ENCODE measurements around the gene GPR171. TPM values are rescaled to one million over a fixed set of nuclear protein-coding genes. Genes with fewer than 3 reads are reported as not detected.
A peak's percentile ranks its signal among the peaks of the same experiment; 100 is the strongest.
"Not testable (repeated sequence)": the region's sequence is repeated elsewhere in the genome, so short reads cannot be mapped to it uniquely, and the experiment has no call there.

GPR171 gene
- total RNA-seq, 6 experiments from 2014 or later, result 0.22 to 0.99 (median 0.27) TPM; not detected in 2

- H3K36me3 ChIP-seq, result no peaks in the 10 kb centered on the region
- no peak overlapping the region for H3K27ac ChIP-seq
- intact Hi-C loops (cut with DNase I), result no loop called here
- ATAC-seq (no peak), DNase-seq (no peak)
- H3K9me3 ChIP-seq, result no peaks in the 10 kb centered on the region
- whole genome bisulfite sequencing (ENCODE audit: insufficient coverage, low coverage, low lambda C conversion rate, missing lambda C conversion rate), result 77% methylated on average over 6 of the region's 6 CpGs
- no peak overlapping the region for H3K4me3 ChIP-seq
- no peak for TF ChIP-seq CTCF (IDR thresholded peaks at IDR 0.05)
- no peak for TF ChIP-seq POLR2A (IDR thresholded peaks at IDR 0.05)
- H3K27me3 ChIP-seq, result no peaks in the 10 kb centered on the region
- H3K4me1 ChIP-seq, result no peaks in the 10 kb centered on the region
Observed at GRCh38 chr3:151234825-151235224, 31.8 kb upstream of the GPR171 start.

- DNase-seq (no peak), ATAC-seq (no peak)
- no peak for TF ChIP-seq CTCF (IDR thresholded peaks at IDR 0.05)
- TF ChIP-seq POLR2A (IDR thresholded peaks at IDR 0.05), result no peak
- no peaks in the 10 kb centered on the region for H3K4me1 ChIP-seq
- intact Hi-C loops (cut with DNase I), result no loop called here
- H3K36me3 ChIP-seq, result no peaks in the 10 kb centered on the region
- H3K9me3 ChIP-seq, result no peaks in the 10 kb centered on the region
- 93% methylated on average over 4 of the region's 4 CpGs for WGBS (ENCODE audit: insufficient coverage, low coverage, low lambda C conversion rate, missing lambda C conversion rate)
- H3K27me3 ChIP-seq, result no peaks in the 10 kb centered on the region
- no peak overlapping the region for H3K27ac ChIP-seq
- no peak overlapping the region for H3K4me3 ChIP-seq
Observed at GRCh38 chr3:151232991-151233390, 30.0 kb upstream of the GPR171 start.

- H3K4me3 ChIP-seq; H3K27me3 ChIP-seq; H3K27ac ChIP-seq; H3K4me1 ChIP-seq; DNase-seq; ATAC-seq; intact Hi-C loops (cut with DNase I); H3K9me3 ChIP-seq; H3K36me3 ChIP-seq: not testable (repeated sequence)
Observed at GRCh38 chr3:151232403-151232802, 29.4 kb upstream of the GPR171 start.

DNA sequence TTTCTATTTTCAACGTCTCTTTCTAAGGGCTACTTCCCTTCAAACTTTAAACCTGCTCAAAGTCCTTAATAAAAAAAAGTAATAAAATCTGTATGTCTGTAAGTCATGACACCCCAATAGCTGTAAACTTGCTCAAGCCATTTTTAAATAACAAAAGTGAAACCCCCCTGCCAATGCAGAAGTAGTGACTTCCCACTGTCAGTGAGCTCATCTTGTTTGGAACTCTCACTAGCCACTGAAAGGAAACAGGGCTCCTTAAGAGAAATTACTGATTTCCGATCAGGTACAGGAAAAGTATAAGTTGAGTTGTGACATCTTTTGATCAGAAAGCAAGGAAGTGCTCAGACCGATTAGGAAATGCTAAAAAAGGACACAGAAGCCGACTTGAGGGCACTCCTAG, 27.6 kb upstream of the GPR171 start:
- H3K27me3 ChIP-seq, result no peaks in the 10 kb centered on the region
- WGBS (ENCODE audit: insufficient coverage, low coverage, low lambda C conversion rate, missing lambda C conversion rate), result 26% methylated on average over 4 of the region's 4 CpGs
- no peak overlapping the region for H3K4me3 ChIP-seq
- no peak overlapping the region for H3K27ac ChIP-seq
- ATAC-seq (peak in 1 of 4 donors; percentile 35), DNase-seq (no peak)
- intact Hi-C loops (cut with DNase I), result no loop called here
- H3K36me3 ChIP-seq, result no peaks in the 10 kb centered on the region
- H3K9me3 ChIP-seq, result no peaks in the 10 kb centered on the region
- H3K4me1 ChIP-seq, result peaks cover 0 to 9% (median 2%) of the 10 kb centered on the region in 4 donors
- TF ChIP-seq CTCF (IDR thresholded peaks at IDR 0.05), result no peak
- no peak for TF ChIP-seq POLR2A (IDR thresholded peaks at IDR 0.05)

GRCh38 chr3:151228666-151229040, 25.6 kb upstream of the GPR171 start:
- DNase-seq, result no peak
- TF ChIP-seq POLR2A (IDR thresholded peaks at IDR 0.05), result no peak
- TF ChIP-seq CTCF (IDR thresholded peaks at IDR 0.05), result no peak
- Histone ChIP-seq H3K4me3 (no peak overlapping the region), H3K27ac (no peak overlapping the region), H3K36me3 (no peaks in the 10 kb centered on the region), H3K4me1 (peaks cover 0 to 18% (median 2%) of the 10 kb centered on the region in 4 donors), H3K27me3 (no peaks in the 10 kb centered on the region), H3K9me3 (no peaks in the 10 kb centered on the region)
- WGBS (ENCODE audit: insufficient coverage, low coverage, low lambda C conversion rate, missing lambda C conversion rate), result 91% methylated on average over 1 of the region's 1 CpG
- intact Hi-C loops (cut with DNase I), result no loop called here
- no peak for ATAC-seq

Measured in right lobe of liver (tissue), 6 donors.